Stimulated activated CD4-positive, alpha-beta T cell treated with anti-CD3 and anti-CD28 coated beads, Interleukin-12 subunit alpha, Interleukin-12 subunit beta, amount 100 ng/mL, for 24 hours (primary cell): Measurements from ENCODE around the gene ABHD18.

ENCODE experiments used
- DNase-seq, 2 experiments: peaks; one replicate each; pipeline ENCODE4 v3.0.0-alpha.2; 2020; ENCODE audit warnings: low read depth in 2 of 2

The ABHD18 gene

DNA sequence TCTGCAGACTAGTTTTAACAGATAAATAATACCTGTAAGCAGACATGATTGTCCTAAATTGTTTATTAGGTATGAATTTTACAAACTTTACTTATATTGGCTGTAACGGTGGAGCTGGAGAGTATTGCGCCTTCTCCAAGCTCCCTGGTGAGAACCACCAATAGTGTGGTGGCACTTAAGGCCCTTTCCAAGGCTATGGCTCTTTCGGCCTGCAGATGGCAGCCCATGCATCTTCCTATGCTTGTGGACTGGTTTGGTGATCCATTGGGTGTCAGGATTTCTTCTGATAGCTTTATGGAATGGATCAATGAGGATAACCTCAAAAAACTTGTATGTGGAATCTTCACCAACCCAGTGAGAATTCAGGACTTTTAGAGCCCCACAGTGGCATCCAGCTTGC, 103.7 kb downstream of the ABHD18 start:
- no peak for DNase-seq

DNA sequence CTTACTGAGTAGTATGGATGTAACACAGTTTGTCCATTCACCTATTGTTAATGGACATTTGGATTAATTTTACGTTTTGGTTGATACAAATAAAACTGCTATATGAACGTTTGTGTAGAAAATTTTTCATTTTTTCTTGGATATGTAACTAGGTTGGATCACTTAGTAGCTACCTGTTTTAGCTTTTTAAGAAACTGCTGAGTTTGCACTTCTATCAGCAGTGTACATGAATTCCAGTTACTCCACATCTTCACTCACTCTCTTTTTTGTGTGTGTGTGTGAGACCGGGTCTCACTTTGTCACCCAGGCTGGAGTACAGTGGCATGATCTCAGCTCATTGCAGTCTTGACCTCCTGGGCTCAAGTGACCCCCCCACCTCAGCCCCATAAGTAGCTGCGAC, 111.3 kb downstream of the ABHD18 start:
- DNase-seq = no peak
